Urinary bladder (tissue), 4 donors: Measurements from ENCODE around the gene OSBPL7. TPM values are rescaled to one million over a fixed set of nuclear protein-coding genes. Genes with fewer than 3 reads are reported as not detected.
"Not testable (repeated sequence)": the region's sequence is repeated elsewhere in the genome, so short reads cannot be mapped to it uniquely, and the experiment has no call there.

Experiments used
- DNase-seq: peaks from one replicate; pipeline ENCODE4 v3.0.0-alpha.2; 2015; ENCODE audit errors: extremely low spot score
- H3K27ac ChIP-seq: one replicate; pipeline ENCODE4 v1.5.1; 2013; ENCODE audit warnings: low read depth, mild to moderate bottlenecking, moderate library complexity
- H3K36me3 ChIP-seq: one replicate; pipeline ENCODE4 v1.6.1; 2013; ENCODE audit warnings: mild to moderate bottlenecking, moderate library complexity; ENCODE audit not compliant: insufficient read depth
- H3K4me1 ChIP-seq: one replicate; pipeline ENCODE4 v1.6.1; 2013; ENCODE audit warnings: mild to moderate bottlenecking, moderate library complexity; ENCODE audit not compliant: insufficient read depth
- H3K4me3 ChIP-seq: one replicate; pipeline ENCODE4 v1.5.1; 2013; ENCODE audit warnings: low read depth, low read length
- WGBS: extraction: QIAGEN DNeasy Blood & Tissue Kit; methylation state at CpG from one replicate; pipeline ENCODE4 v1.1.7; 2013; 5-methylcytosine and 5-hydroxymethylcytosine counted together
- polyA plus RNA-seq: library from polyadenylated mRNA; stranded (reverse); fragments of 200-250 nt; gene quantifications from one replicate; pipeline ENCODE4 v1.2.3, GENCODE V29; 2013
- total RNA-seq: library from RNA; depleted of rRNA; stranded (reverse); fragments of >200 nt; gene quantifications from one replicate; pipeline ENCODE4 v1.2.3, GENCODE V29; 2014
- donor health status: healthy with polysubstance abuse.
- donor health status: healthy.

OSBPL7 gene
- total and polyA plus RNA-seq, 2 donors, result 7.8 to 9.6 TPM

GRCh38 chr17:47776330-47777197 is 45.0 kb downstream of the OSBPL7 start:
- DNase-seq, result no peak
- Histone ChIP-seq H3K4me3 (no peak overlapping the region), H3K4me1 (no peaks in the 10 kb centered on the region), H3K27ac (no peak overlapping the region), H3K36me3 (no peaks in the 10 kb centered on the region)
- WGBS, result 39% methylated on average over 14 of the region's 14 CpGs

- H3K4me3 ChIP-seq, result no peak overlapping the region
- no peak for DNase-seq
- H3K36me3 ChIP-seq, result no peaks in the 10 kb centered on the region
- H3K4me1 ChIP-seq, result no peaks in the 10 kb centered on the region
- 75% methylated on average over 1 of the region's 1 CpG for WGBS
- no peak overlapping the region for H3K27ac ChIP-seq
Measured at GRCh38 chr17:47774987-47775580, 46.5 kb downstream of the OSBPL7 start.

- WGBS, result 66% methylated on average over 4 of the region's 4 CpGs
- Histone ChIP-seq H3K4me1 (no peaks in the 10 kb centered on the region), H3K27ac (no peak overlapping the region), H3K36me3 (no peaks in the 10 kb centered on the region), H3K4me3 (no peak overlapping the region)
- DNase-seq, result no peak
Measured at GRCh38 chr17:47774331-47774730, 47.3 kb downstream of the OSBPL7 start.

GRCh38 chr17:47773649-47774048 is 47.9 kb downstream of the OSBPL7 start:
- 91% methylated on average over 9 of the region's 9 CpGs for WGBS
- not testable (repeated sequence) for H3K27ac ChIP-seq, H3K4me3 ChIP-seq, H3K4me1 ChIP-seq, DNase-seq, H3K36me3 ChIP-seq

- H3K4me3 ChIP-seq, result no peak overlapping the region
- no peak for DNase-seq
- H3K36me3 ChIP-seq, result no peaks in the 10 kb centered on the region
- no peaks in the 10 kb centered on the region for H3K4me1 ChIP-seq
- no peak overlapping the region for H3K27ac ChIP-seq
- WGBS, result 84% methylated on average over 3 of the region's 3 CpGs
Measured at GRCh38 chr17:47763913-47764582, 57.5 kb downstream of the OSBPL7 start.

- DNase-seq, result no peak
- H3K36me3 ChIP-seq, result no peaks in the 10 kb centered on the region
- 87% methylated on average over 2 of the region's 2 CpGs for WGBS
- no peaks in the 10 kb centered on the region for H3K4me1 ChIP-seq
- no peak overlapping the region for H3K27ac ChIP-seq
- no peak overlapping the region for H3K4me3 ChIP-seq
Measured at GRCh38 chr17:47762728-47763127, 58.9 kb downstream of the OSBPL7 start.

- no peaks in the 10 kb centered on the region for H3K36me3 ChIP-seq
- no peak overlapping the region for H3K4me3 ChIP-seq
- no peaks in the 10 kb centered on the region for H3K4me1 ChIP-seq
- no peak for DNase-seq
- 75% methylated on average over 5 of the region's 5 CpGs for WGBS
- no peak overlapping the region for H3K27ac ChIP-seq
Measured at GRCh38 chr17:47760409-47761140, 61.0 kb downstream of the OSBPL7 start.

GRCh38 chr17:47757386-47757785 is 64.2 kb downstream of the OSBPL7 start:
- DNase-seq, result no peak
- H3K27ac ChIP-seq, result no peak overlapping the region
- no peaks in the 10 kb centered on the region for H3K36me3 ChIP-seq
- no peak overlapping the region for H3K4me3 ChIP-seq
- 46% methylated on average over 1 of the region's 1 CpG for WGBS
- H3K4me1 ChIP-seq, result no peaks in the 10 kb centered on the region

Other genes starting within 250 kb of the OSBPL7 start
- gene KPNB1, start 171.9 kb downstream of the OSBPL7 start, total RNA-seq, result 136 TPM
- gene KPNB1, start 171.9 kb downstream of the OSBPL7 start, polyA plus RNA-seq, result 66.8 TPM
- 5.5 TPM for gene TBKBP1, start 127.6 kb downstream of the OSBPL7 start, total RNA-seq
- gene TBKBP1, start 127.6 kb downstream of the OSBPL7 start, polyA plus RNA-seq, result 19.1 TPM
- gene TBX21, start 88.6 kb downstream of the OSBPL7 start, total RNA-seq, result 0.11 TPM
- 0.25 TPM for gene TBX21, start 88.6 kb downstream of the OSBPL7 start, polyA plus RNA-seq
- gene MRPL10, start 9.7 kb upstream of the OSBPL7 start, total RNA-seq, result 8.5 TPM
- 80.9 TPM for gene MRPL10, start 9.7 kb upstream of the OSBPL7 start, polyA plus RNA-seq
- not detected for gene LRRC46, start 9.9 kb upstream of the OSBPL7 start, total RNA-seq
- gene LRRC46, start 9.9 kb upstream of the OSBPL7 start, polyA plus RNA-seq, result 0.30 TPM
- 27.4 TPM for gene SCRN2, start 19.5 kb upstream of the OSBPL7 start, total RNA-seq
- gene SCRN2, start 19.5 kb upstream of the OSBPL7 start, polyA plus RNA-seq, result 41.0 TPM
- gene SP6, start 29.4 kb upstream of the OSBPL7 start, total RNA-seq, result 2.2 TPM
- 2.3 TPM for gene SP6, start 29.4 kb upstream of the OSBPL7 start, polyA plus RNA-seq
- gene SP2, start 74.4 kb upstream of the OSBPL7 start, total RNA-seq, result 1.9 TPM
- gene SP2, start 74.4 kb upstream of the OSBPL7 start, polyA plus RNA-seq, result 16.0 TPM
- gene PNPO, start 119.8 kb upstream of the OSBPL7 start, total RNA-seq, result 6.6 TPM
- 8.2 TPM for gene PNPO, start 119.8 kb upstream of the OSBPL7 start, polyA plus RNA-seq
- gene PRR15L, start 136.1 kb upstream of the OSBPL7 start, total RNA-seq, result 3.4 TPM
- gene PRR15L, start 136.1 kb upstream of the OSBPL7 start, polyA plus RNA-seq, result 1.2 TPM
- 77.4 TPM for gene CDK5RAP3, start 149.3 kb upstream of the OSBPL7 start, total RNA-seq
- 117 TPM for gene CDK5RAP3, start 149.3 kb upstream of the OSBPL7 start, polyA plus RNA-seq
- 45.2 TPM for gene COPZ2, start 216.0 kb upstream of the OSBPL7 start, total RNA-seq
- gene COPZ2, start 216.0 kb upstream of the OSBPL7 start, polyA plus RNA-seq, result 36.0 TPM
- gene NFE2L1, start 226.6 kb upstream of the OSBPL7 start, total RNA-seq, result 53.1 TPM
- 163 TPM for gene NFE2L1, start 226.6 kb upstream of the OSBPL7 start, polyA plus RNA-seq